ENCODE data around the gene FRS3. TPM values are rescaled to one million over a fixed set of nuclear protein-coding genes. Genes with fewer than 3 reads are reported as not detected.
"Not testable (repeated sequence)": the region's sequence is repeated elsewhere in the genome, so short reads cannot be mapped to it uniquely, and the experiment has no call there.

The FRS3 gene
- polyA plus RNA-seq, 4 donors: 1.1 to 4.2 (median 4.1) TPM

DNA sequence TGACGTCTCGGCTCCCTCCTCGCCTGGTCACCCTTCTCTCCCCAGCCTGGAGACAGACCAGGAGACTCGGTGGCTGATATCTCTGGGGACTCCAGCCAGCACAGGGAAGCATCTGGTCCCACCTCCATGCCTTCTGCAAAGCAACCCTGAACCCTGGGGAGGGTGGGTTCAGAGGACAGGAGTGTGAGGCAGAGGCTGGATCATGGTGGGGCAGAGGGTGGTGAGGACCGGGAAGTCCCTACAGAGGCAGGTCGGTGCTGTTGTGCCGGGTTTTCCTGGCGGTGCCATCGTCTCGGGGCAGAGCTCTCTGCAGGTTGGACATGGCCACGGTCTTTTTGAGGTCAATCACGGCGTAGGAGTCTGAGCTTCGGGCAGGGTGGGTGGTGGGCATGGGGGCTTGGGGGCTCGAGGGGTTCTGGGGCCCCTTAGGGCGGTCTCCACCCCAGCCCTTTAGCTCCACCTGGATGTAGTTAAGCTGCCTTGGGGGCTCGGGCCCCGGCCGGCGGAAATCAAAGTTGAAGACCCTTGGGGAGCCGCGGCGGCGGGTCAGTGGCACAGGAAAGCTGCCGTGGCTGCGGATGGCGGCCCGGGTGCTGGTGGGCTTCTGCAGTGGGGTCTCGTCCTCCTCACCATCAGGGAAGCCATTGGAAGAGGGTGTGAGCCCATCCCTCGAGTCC, 9.2 kb downstream of the FRS3 start:
- no peak for FAIRE-seq
- DNase-seq: no peak
- Histone ChIP-seq H3K27ac (ENCODE audit: low read depth in 1 of 3, low read length in 2 of 3) (no peak overlapping the region), H3K4me3 (ENCODE audit: low read depth in 1 of 3, low read length in 3 of 3) (no peak overlapping the region), H3K27me3 (ENCODE audit: control insufficient read depth in 3 of 3, insufficient read depth in 3 of 3, low read length in 3 of 3) (no peaks in the 10 kb centered on the region), H3K36me3 (ENCODE audit: control insufficient read depth in 3 of 3, insufficient read depth in 2 of 3, low read depth in 1 of 3, low read length in 3 of 3) (peaks cover 2 to 64% (median 11%) of the 10 kb centered on the region in 3 donors), H3K9me3 (ENCODE audit: control insufficient read depth in 2 of 2, insufficient read depth in 1 of 2, low read depth in 1 of 2, low read length in 1 of 2) (no peaks in the 10 kb centered on the region), H3K4me1 (ENCODE audit: control insufficient read depth in 3 of 3, insufficient read depth in 2 of 3, low read depth in 1 of 3, low read length in 2 of 3) (peaks cover 0 to 20% (median 0%) of the 10 kb centered on the region in 3 donors)
- WGBS, 3 donors: 93 to 94% (median 93%) methylated on average over 23 to 30 of the region's 30 CpGs

DNA sequence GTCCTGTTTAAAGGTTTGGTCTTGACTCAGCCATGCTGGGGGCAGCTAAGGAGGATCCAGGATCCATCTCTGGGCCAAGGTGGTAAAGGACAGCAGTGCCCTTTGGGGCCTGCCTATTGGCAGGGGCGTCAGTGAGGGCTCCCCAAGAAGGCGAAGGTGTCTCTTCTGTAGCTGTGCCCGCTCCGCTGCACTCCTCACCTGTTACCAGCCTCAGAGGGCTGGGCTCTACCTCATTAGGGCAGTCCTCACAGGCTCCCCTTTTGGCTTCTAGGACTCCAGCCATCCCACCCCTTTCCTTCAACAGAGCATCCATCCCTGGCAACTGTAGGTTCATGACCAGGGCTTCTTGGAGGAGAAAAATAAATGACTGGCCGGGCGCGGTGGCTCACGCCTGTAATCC, 10.3 kb downstream of the FRS3 start:
- H3K27ac ChIP-seq (ENCODE audit: low read depth in 1 of 3, low read length in 2 of 3): peak overlapping the region in 1 of 3 donors; percentile 44
- FAIRE-seq: no peak
- peaks cover 0 to 20% (median 0%) of the 10 kb centered on the region in 3 donors for H3K4me1 ChIP-seq (ENCODE audit: control insufficient read depth in 3 of 3, insufficient read depth in 2 of 3, low read depth in 1 of 3, low read length in 2 of 3)
- H3K9me3 ChIP-seq (ENCODE audit: control insufficient read depth in 2 of 2, insufficient read depth in 1 of 2, low read depth in 1 of 2, low read length in 1 of 2): no peaks in the 10 kb centered on the region
- WGBS, 3 donors: 96 to 97% (median 96%) methylated on average over 8 of the region's 8 CpGs
- peaks cover 2 to 53% (median 6%) of the 10 kb centered on the region in 3 donors for H3K36me3 ChIP-seq (ENCODE audit: control insufficient read depth in 3 of 3, insufficient read depth in 2 of 3, low read depth in 1 of 3, low read length in 3 of 3)
- no peak overlapping the region for H3K4me3 ChIP-seq (ENCODE audit: low read depth in 1 of 3, low read length in 3 of 3)
- H3K27me3 ChIP-seq (ENCODE audit: control insufficient read depth in 3 of 3, insufficient read depth in 3 of 3, low read length in 3 of 3): no peaks in the 10 kb centered on the region
- DNase-seq: no peak

DNA sequence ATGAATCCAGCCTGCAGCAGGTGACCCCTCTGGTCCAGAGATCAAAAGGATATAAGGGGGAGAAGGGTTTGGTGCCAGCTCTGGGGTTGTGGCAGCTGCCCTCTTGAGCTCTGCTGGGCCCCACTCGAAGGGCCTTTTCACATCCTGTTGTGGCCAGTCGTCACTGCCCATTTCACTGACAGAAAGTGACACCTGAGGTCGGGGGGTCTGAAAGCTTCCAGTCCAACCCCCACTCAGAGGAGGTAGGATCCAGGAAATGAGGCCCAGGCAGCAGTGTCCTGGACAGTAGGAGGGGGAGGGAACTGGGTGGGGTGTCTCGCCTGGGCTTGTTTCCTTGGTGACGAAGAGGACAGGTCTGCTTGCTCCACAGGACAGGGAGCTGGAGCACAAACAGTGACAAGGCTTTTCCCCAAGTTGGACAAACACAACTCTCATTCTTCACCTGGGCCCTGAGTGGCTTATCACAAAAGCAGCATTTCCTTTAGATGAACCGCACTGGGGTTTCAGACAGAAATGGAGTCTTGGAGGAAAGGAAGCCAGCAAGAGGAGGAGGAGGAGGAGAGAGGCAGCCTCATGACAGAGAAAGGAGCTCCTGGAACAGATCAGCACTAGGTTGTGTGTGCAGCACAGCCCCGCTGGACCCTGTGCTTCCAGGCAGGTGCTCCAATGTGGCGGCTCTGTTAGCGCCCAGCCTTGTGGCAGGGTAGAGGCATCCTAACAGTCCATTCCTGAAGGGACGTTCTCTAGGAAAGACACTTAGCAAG, 11.0 kb downstream of the FRS3 start:
- 63 to 74% (median 69%) methylated on average over 10 of the region's 10 CpGs for WGBS, 3 donors
- Histone ChIP-seq H3K4me1 (ENCODE audit: control insufficient read depth in 3 of 3, insufficient read depth in 2 of 3, low read depth in 1 of 3, low read length in 2 of 3) (peaks cover 0 to 20% (median 0%) of the 10 kb centered on the region in 3 donors), H3K27ac (ENCODE audit: low read depth in 1 of 3, low read length in 2 of 3) (peak overlapping the region in 1 of 3 donors; percentile 44), H3K36me3 (ENCODE audit: control insufficient read depth in 3 of 3, insufficient read depth in 2 of 3, low read depth in 1 of 3, low read length in 3 of 3) (peaks cover 2 to 47% (median 6%) of the 10 kb centered on the region in 3 donors), H3K27me3 (ENCODE audit: control insufficient read depth in 3 of 3, insufficient read depth in 3 of 3, low read length in 3 of 3) (no peaks in the 10 kb centered on the region), H3K4me3 (ENCODE audit: low read depth in 1 of 3, low read length in 3 of 3) (no peak overlapping the region), H3K9me3 (ENCODE audit: control insufficient read depth in 2 of 2, insufficient read depth in 1 of 2, low read depth in 1 of 2, low read length in 1 of 2) (no peaks in the 10 kb centered on the region)
- DNase-seq (peak in 1 of 2 donors; percentile 56), FAIRE-seq (no peak)

DNA sequence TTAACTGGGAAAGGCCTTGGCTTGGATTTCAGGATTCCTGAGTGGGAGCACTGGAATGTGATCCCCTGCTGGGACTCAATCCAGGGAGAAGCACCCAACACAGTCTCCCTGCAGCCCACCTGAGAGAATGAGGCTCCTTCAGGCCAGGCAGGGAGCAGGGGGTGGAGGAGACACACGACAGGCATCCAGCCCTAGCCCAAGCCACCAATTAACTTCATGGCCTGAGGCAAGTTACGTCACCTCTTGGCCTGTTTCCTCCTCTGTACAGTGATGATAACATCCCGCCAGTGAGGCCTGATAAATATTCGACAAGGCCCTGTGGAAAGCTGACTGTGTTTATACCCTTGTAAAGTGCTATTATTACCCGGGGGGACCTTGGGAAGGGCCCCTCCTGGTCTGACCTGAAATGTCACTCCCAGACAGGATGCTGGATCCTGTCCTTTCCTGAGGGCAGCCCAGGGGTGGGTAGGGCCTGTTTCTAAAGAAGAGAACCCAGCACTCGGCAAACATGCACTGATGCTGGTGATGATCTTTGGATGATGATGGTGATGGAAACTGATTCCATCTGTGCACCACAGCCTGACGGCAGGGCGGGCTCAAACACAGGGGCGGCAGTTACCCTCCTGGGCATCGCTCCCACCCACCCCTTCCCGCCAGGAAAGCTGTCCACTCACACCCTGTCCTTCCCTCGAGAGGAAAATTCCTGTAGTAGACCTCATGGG, 12.4 kb downstream of the FRS3 start:
- FAIRE-seq: no peak
- DNase-seq: peak; percentile 51 to 62
- Histone ChIP-seq H3K4me1 (ENCODE audit: control insufficient read depth in 3 of 3, insufficient read depth in 2 of 3, low read depth in 1 of 3, low read length in 2 of 3) (peaks cover 0 to 20% (median 0%) of the 10 kb centered on the region in 3 donors), H3K4me3 (ENCODE audit: low read depth in 1 of 3, low read length in 3 of 3) (no peak overlapping the region), H3K36me3 (ENCODE audit: control insufficient read depth in 3 of 3, insufficient read depth in 2 of 3, low read depth in 1 of 3, low read length in 3 of 3) (peaks cover 2 to 34% (median 4%) of the 10 kb centered on the region in 3 donors), H3K9me3 (ENCODE audit: control insufficient read depth in 2 of 2, insufficient read depth in 1 of 2, low read depth in 1 of 2, low read length in 1 of 2) (no peaks in the 10 kb centered on the region), H3K27ac (ENCODE audit: low read depth in 1 of 3, low read length in 2 of 3) (peak overlapping the region in 2 of 3 donors; percentile 32 to 34), H3K27me3 (ENCODE audit: control insufficient read depth in 3 of 3, insufficient read depth in 3 of 3, low read length in 3 of 3) (no peaks in the 10 kb centered on the region)
- WGBS, 3 donors: 47 to 58% (median 51%) methylated on average over 12 of the region's 12 CpGs

DNA sequence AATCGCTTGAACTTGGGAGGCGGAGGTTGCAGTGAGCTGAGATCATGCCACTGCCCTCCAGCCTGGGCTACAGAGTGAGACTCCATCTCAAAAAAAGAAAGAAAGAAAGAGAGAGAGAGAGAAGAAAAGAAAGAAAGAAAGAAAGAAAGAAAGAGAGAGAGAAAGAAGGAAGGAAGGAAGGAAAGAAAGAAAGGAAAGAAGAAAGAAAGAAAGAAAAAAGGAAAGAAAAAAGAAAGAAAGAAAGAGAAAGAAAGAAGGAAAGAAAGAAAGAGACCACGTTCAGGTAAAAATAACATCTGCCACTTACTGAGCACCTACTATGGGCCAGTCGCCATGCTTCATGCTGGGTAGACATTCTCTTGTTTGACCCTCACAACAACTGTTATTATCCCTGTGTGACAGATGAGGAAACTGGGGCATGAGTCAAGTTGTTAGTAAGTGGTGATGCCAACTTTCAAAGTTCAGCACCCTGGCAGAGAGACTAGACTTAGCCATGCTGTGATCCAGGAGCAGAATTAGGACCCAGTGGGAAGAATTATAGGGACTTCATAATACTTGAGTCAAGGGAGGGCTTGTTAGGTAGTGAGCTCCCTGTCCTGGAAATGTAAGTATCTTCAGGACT, 13.5 kb downstream of the FRS3 start:
- FAIRE-seq; H3K27ac ChIP-seq (ENCODE audit: low read depth in 1 of 3, low read length in 2 of 3); H3K27me3 ChIP-seq (ENCODE audit: control insufficient read depth in 3 of 3, insufficient read depth in 3 of 3, low read length in 3 of 3); DNase-seq; H3K4me3 ChIP-seq (ENCODE audit: low read depth in 1 of 3, low read length in 3 of 3); H3K9me3 ChIP-seq (ENCODE audit: control insufficient read depth in 2 of 2, insufficient read depth in 1 of 2, low read depth in 1 of 2, low read length in 1 of 2): not testable (repeated sequence)
- H3K36me3 ChIP-seq (ENCODE audit: control insufficient read depth in 3 of 3, insufficient read depth in 2 of 3, low read depth in 1 of 3, low read length in 3 of 3): peaks cover 0 to 22% (median under 1%) of the 10 kb centered on the region in 3 donors
- peaks cover 0 to 20% (median 0%) of the 10 kb centered on the region in 3 donors for H3K4me1 ChIP-seq (ENCODE audit: control insufficient read depth in 3 of 3, insufficient read depth in 2 of 3, low read depth in 1 of 3, low read length in 2 of 3)
- WGBS, 3 donors: 88 to 91% (median 91%) methylated on average over 4 of the region's 4 CpGs

DNA sequence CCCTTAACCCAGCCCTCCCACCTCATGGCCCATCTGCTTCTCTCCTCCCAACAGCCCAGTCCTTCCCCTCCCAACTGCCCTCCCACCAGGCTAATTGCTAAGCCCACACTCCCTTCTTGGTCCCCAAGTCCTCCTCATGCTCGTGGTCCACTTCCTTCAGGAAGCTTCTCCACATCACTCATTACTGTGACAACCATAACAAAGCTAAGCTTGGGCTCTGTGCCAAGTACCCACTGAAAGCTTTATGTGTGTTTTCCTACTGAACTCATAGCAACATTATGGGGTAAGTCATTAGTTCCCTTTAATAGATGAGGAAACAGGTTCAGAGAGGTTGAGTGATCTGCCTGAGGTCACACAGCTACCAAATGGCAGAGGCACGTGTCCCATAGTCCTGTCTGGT, 16.2 kb downstream of the FRS3 start:
- H3K27ac ChIP-seq (ENCODE audit: low read depth in 1 of 3, low read length in 2 of 3): no peak overlapping the region

DNA sequence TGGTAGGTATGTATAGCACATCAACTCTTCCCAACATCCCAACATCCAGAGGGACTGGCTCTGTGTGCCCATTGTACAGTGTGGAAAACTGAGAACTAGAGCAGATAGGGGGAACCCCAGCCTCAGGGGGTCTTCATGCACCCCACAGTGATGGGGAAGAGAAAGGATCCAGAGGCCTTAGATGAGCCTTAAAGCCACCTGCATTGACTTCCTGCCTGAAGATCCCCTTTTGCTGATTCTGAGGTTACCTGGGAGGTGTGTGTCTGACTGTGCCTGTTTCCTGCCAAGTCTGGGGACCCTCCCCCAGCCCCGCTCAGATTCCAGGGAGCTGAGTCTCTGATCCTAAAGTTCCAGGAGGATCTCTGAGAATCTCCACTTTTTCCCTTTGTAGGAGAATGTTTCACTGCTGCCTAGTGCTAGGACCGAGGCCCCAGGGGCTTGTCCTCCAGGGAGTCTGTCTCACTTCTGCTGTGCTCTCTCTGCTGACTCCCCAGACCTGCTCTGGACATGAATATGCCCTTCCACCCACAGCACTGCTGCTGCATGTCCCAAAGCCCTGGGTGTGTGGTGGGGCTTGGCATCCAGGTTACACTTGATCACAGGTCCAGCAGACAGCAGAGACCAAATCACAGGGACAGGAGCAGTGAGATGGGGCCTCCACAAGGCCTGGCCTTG, 19.7 kb downstream of the FRS3 start:
- H3K36me3 ChIP-seq (ENCODE audit: control insufficient read depth in 3 of 3, insufficient read depth in 2 of 3, low read depth in 1 of 3, low read length in 3 of 3): no peaks in the 10 kb centered on the region
- FAIRE-seq: no peak
- H3K27ac ChIP-seq (ENCODE audit: low read depth in 1 of 3, low read length in 2 of 3): no peak overlapping the region
- no peaks in the 10 kb centered on the region for H3K4me1 ChIP-seq (ENCODE audit: control insufficient read depth in 3 of 3, insufficient read depth in 2 of 3, low read depth in 1 of 3, low read length in 2 of 3)
- no peaks in the 10 kb centered on the region for H3K27me3 ChIP-seq (ENCODE audit: control insufficient read depth in 3 of 3, insufficient read depth in 3 of 3, low read length in 3 of 3)
- H3K4me3 ChIP-seq (ENCODE audit: low read depth in 1 of 3, low read length in 3 of 3): no peak overlapping the region
- 62 to 86% (median 76%) methylated on average over 2 of the region's 2 CpGs for WGBS, 3 donors
- no peak for DNase-seq
- H3K9me3 ChIP-seq (ENCODE audit: control insufficient read depth in 2 of 2, insufficient read depth in 1 of 2, low read depth in 1 of 2, low read length in 1 of 2): no peaks in the 10 kb centered on the region

More for the DNA sequence above, 16.2 kb downstream of the FRS3 start:
- Histone ChIP-seq H3K4me1 (ENCODE audit: control insufficient read depth in 3 of 3, insufficient read depth in 2 of 3, low read depth in 1 of 3, low read length in 2 of 3) (peaks cover 0 to 12% (median 0%) of the 10 kb centered on the region in 3 donors), H3K27me3 (ENCODE audit: control insufficient read depth in 3 of 3, insufficient read depth in 3 of 3, low read length in 3 of 3) (no peaks in the 10 kb centered on the region), H3K9me3 (ENCODE audit: control insufficient read depth in 2 of 2, insufficient read depth in 1 of 2, low read depth in 1 of 2, low read length in 1 of 2) (no peaks in the 10 kb centered on the region), H3K4me3 (ENCODE audit: low read depth in 1 of 3, low read length in 3 of 3) (no peak overlapping the region), H3K36me3 (ENCODE audit: control insufficient read depth in 3 of 3, insufficient read depth in 2 of 3, low read depth in 1 of 3, low read length in 3 of 3) (peaks cover 0 to 1% (median 0%) of the 10 kb centered on the region in 3 donors)
- 24 to 30% (median 27%) methylated on average over 2 of the region's 2 CpGs for WGBS, 3 donors
- FAIRE-seq (no peak), DNase-seq (no peak)
